ENCODE data around the gene GADL1.

GADL1 gene

GRCh38 chr3:30915782-30916181 is 21.3 kb upstream of the GADL1 start:
- DNase-seq = no peak
- TF ChIP-seq, protein P1, sequence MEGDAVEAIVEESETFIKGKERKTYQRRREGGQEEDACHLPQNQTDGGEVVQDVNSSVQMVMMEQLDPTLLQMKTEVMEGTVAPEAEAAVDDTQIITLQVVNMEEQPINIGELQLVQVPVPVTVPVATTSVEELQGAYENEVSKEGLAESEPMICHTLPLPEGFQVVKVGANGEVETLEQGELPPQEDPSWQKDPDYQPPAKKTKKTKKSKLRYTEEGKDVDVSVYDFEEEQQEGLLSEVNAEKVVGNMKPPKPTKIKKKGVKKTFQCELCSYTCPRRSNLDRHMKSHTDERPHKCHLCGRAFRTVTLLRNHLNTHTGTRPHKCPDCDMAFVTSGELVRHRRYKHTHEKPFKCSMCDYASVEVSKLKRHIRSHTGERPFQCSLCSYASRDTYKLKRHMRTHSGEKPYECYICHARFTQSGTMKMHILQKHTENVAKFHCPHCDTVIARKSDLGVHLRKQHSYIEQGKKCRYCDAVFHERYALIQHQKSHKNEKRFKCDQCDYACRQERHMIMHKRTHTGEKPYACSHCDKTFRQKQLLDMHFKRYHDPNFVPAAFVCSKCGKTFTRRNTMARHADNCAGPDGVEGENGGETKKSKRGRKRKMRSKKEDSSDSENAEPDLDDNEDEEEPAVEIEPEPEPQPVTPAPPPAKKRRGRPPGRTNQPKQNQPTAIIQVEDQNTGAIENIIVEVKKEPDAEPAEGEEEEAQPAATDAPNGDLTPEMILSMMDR (IDR thresholded peaks at IDR 0.05; ENCODE audit: low read depth, low read length, missing control alignments) = no peak
- no peaks in the 10 kb centered on the region for H3K27me3 ChIP-seq (replicated peaks)
- in situ Hi-C loops (cut with HindIII; ENCODE audit: low pct_ligation_motif_present, low sequenced_read_pairs) = no loop called here
- no peak overlapping the region for H3K4me3 ChIP-seq (ENCODE audit: low read depth, low read length)
- no peak overlapping the region for H3K27ac ChIP-seq
- no peaks in the 10 kb centered on the region for H3K36me3 ChIP-seq (replicated peaks)

DNA sequence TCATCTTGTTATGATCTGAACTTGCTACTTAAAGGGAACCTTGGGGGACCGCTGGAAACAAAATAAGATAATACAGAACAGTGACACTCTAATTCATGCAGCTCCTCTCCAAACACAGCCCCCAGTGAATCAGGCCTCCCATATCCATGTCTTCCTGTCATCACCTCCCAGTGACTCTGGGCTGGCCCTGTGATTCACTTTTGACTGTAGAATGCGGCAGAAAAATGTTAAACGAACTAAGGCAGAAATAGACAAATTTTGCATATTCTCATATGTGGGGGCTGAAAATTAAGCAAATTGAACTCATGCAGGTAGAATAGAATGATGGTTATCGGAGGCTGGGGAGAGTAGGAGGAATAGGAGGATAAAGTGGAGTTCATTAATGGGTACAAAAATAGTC is 20.2 kb upstream of the GADL1 start:
- TF ChIP-seq, protein P1 (IDR thresholded peaks at IDR 0.05; ENCODE audit: low read depth, low read length, missing control alignments) = no peak
- DNase-seq = peak; percentile 70
- H3K36me3 ChIP-seq (replicated peaks) = no peaks in the 10 kb centered on the region
- no peaks in the 10 kb centered on the region for H3K27me3 ChIP-seq (replicated peaks)
- in situ Hi-C loops (cut with HindIII; ENCODE audit: low pct_ligation_motif_present, low sequenced_read_pairs) = no loop called here
- no peak overlapping the region for H3K27ac ChIP-seq
- H3K4me3 ChIP-seq (ENCODE audit: low read depth, low read length) = no peak overlapping the region

- Histone ChIP-seq H3K4me3 (ENCODE audit: low read depth, low read length) (no peak overlapping the region), H3K27ac (no peak overlapping the region), H3K27me3 (replicated peaks) (no peaks in the 10 kb centered on the region), H3K36me3 (replicated peaks) (no peaks in the 10 kb centered on the region)
- peak; percentile 24 for DNase-seq
- in situ Hi-C loops (cut with HindIII; ENCODE audit: low pct_ligation_motif_present, low sequenced_read_pairs) = no loop called here
- TF ChIP-seq, protein P1 (IDR thresholded peaks at IDR 0.05; ENCODE audit: low read depth, low read length, missing control alignments) = no peak
These were observed 18.7 kb upstream of the GADL1 start for GRCh38 chr3:30913176-30913575.

DNA sequence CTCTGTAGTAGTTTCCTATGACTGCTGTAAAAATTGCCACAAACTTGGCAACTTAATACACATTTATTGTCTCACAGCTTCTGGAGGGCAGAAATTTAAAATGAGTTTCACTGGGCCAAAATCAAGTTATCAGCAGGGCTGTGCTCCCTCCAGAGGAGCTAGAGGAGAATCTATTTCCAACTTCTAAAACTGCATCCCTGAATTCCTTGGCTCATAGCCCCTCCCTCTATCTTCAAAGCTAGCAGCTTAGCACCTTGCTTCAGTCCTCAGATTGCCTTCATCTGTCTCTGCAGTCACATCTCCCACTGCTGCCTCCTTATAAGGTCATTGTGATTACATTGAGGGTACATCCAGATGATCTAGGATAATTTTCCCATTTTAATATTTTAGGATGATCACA is 17.8 kb upstream of the GADL1 start:
- in situ Hi-C loops (cut with HindIII; ENCODE audit: low pct_ligation_motif_present, low sequenced_read_pairs) = no loop called here
- H3K4me3 ChIP-seq (ENCODE audit: low read depth, low read length) = no peak overlapping the region
- H3K27ac ChIP-seq = no peak overlapping the region
- TF ChIP-seq, protein P1 (IDR thresholded peaks at IDR 0.05; ENCODE audit: low read depth, low read length, missing control alignments) = no peak
- H3K27me3 ChIP-seq (replicated peaks) = no peaks in the 10 kb centered on the region
- no peaks in the 10 kb centered on the region for H3K36me3 ChIP-seq (replicated peaks)
- no peak for DNase-seq

DNA sequence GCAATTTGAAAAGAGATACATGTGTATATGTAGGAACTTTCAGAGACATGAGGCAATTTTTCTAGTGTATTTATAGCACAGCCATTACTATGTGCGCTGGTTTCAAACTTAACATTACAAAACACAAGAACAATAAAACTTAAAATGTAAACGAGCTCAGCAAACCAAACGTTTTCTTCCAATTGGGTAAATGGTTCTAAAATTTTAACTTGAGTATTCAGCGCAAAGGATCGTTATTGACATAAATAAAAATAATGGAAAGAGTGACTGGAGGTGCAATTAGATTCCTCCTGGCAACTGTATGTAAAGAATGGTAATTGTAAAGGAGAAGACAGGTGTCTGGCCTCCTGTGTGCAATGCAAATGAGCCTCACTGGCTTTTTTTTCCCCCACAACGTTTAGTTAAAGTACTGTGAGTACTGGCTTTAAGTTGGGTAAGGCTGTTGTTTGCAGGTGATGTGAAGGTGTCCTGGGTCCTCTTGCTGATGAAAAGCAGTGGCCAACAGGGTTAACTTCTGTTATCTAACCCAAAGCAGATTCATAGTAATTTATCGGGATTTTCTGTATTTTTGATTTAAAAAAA is 14.1 kb upstream of the GADL1 start:
- DNase-seq = no peak
- Histone ChIP-seq H3K36me3 (replicated peaks) (no peaks in the 10 kb centered on the region), H3K27me3 (replicated peaks) (no peaks in the 10 kb centered on the region), H3K27ac (no peak overlapping the region), H3K4me3 (ENCODE audit: low read depth, low read length) (no peak overlapping the region)
- in situ Hi-C loops (cut with HindIII; ENCODE audit: low pct_ligation_motif_present, low sequenced_read_pairs) = no loop called here
- TF ChIP-seq, protein P1 (IDR thresholded peaks at IDR 0.05; ENCODE audit: low read depth, low read length, missing control alignments) = no peak

- Histone ChIP-seq H3K36me3 (replicated peaks) (no peaks in the 10 kb centered on the region), H3K27ac (no peak overlapping the region), H3K27me3 (replicated peaks) (no peaks in the 10 kb centered on the region), H3K4me3 (ENCODE audit: low read depth, low read length) (no peak overlapping the region)
- peak; percentile 64 for DNase-seq
- in situ Hi-C loops (cut with HindIII; ENCODE audit: low pct_ligation_motif_present, low sequenced_read_pairs) = no loop called here
- TF ChIP-seq, protein P1 (IDR thresholded peaks at IDR 0.05; ENCODE audit: low read depth, low read length, missing control alignments) = no peak
These were observed 10.5 kb upstream of the GADL1 start for GRCh38 chr3:30904996-30905395.
